Measurements from ENCODE around the gene CACNA1A.
"Not testable (repeated sequence)": the region's sequence is repeated elsewhere in the genome, so short reads cannot be mapped to it uniquely, and the experiment has no call there.

Gene CACNA1A

GRCh38 chr19:13185763-13186657, 320.3 kb downstream of the CACNA1A start:
- DNase-seq: not testable (repeated sequence)

- not testable (repeated sequence) for DNase-seq
Observed at GRCh38 chr19:13184926-13185325, 321.4 kb downstream of the CACNA1A start.

GRCh38 chr19:13181747-13182388, 324.4 kb downstream of the CACNA1A start:
- DNase-seq: peak; percentile 34

GRCh38 chr19:13178291-13178690, 328.0 kb downstream of the CACNA1A start:
- DNase-seq: not testable (repeated sequence)

- not testable (repeated sequence) for DNase-seq
Observed at GRCh38 chr19:13177584-13177983, 328.7 kb downstream of the CACNA1A start.

- DNase-seq: no peak
Observed at GRCh38 chr19:13176345-13176744, 329.9 kb downstream of the CACNA1A start.

- DNase-seq: no peak
Observed at GRCh38 chr19:13173139-13173737, 333.0 kb downstream of the CACNA1A start.

- peak; percentile 75 for DNase-seq
Observed at GRCh38 chr19:13172346-13173138, 333.7 kb downstream of the CACNA1A start.

- no peak for DNase-seq
Observed at GRCh38 chr19:13171146-13171545, 335.1 kb downstream of the CACNA1A start.

GRCh38 chr19:13169769-13170168, 336.5 kb downstream of the CACNA1A start:
- no peak for DNase-seq

- DNase-seq: not testable (repeated sequence)
Observed at GRCh38 chr19:13166151-13166550, 340.1 kb downstream of the CACNA1A start.

GRCh38 chr19:13165162-13165997, 340.9 kb downstream of the CACNA1A start:
- DNase-seq: no peak

- DNase-seq: peak; percentile 36
Observed at GRCh38 chr19:13164343-13165161, 341.7 kb downstream of the CACNA1A start.

GRCh38 chr19:13163609-13164342, 342.5 kb downstream of the CACNA1A start:
- peak; percentile 48 for DNase-seq

GRCh38 chr19:13162724-13163608, 343.3 kb downstream of the CACNA1A start:
- peak; percentile 84 for DNase-seq

GRCh38 chr19:13160557-13160956, 345.7 kb downstream of the CACNA1A start:
- no peak for DNase-seq

- no peak for DNase-seq
Observed at GRCh38 chr19:13159713-13160112, 346.6 kb downstream of the CACNA1A start.

All from stimulated activated naive CD4-positive, alpha-beta T cell treated with Interleukin-2 at 50 U/mL for 16 hours (primary cell).